Hepatocyte (in vitro differentiated cells): Measurements from ENCODE around the gene TESMIN. TPM values are rescaled to one million over a fixed set of nuclear protein-coding genes. Genes with fewer than 3 reads are reported as not detected.
A peak's percentile ranks its signal among the peaks of the same experiment; 100 is the strongest.

Source experiments
- DNase-seq: peaks from one replicate; pipeline ENCODE4 v3.0.0-alpha.2; 2016; ENCODE audit warnings: low spot score
- H2AFZ ChIP-seq: fragments of 200-600 bp; sonication (generic); 2 replicates; pipeline ENCODE4 v1.6.0; 2016; ENCODE audit warnings: antibody characterized with exemption, mild to moderate bottlenecking
- H3K27ac ChIP-seq: fragments of 200-600 bp; sonication (generic); 2 replicates; pipeline ENCODE4 v1.5.1; 2016; ENCODE audit warnings: mild to moderate bottlenecking
- H3K27me3 ChIP-seq: fragments of 200-600 bp; sonication (generic); 2 replicates; pipeline ENCODE4 v1.6.1; 2016
- H3K36me3 ChIP-seq: fragments of 200-600 bp; sonication (generic); replicated peaks from 2 replicates; pipeline ENCODE4 v1.5.1; 2016; ENCODE audit warnings: low read depth; ENCODE audit not compliant: insufficient read depth
- H3K4me1 ChIP-seq: fragments of 200-600 bp; sonication (generic); 2 replicates; pipeline ENCODE4 v1.5.1; 2016; ENCODE audit warnings: mild to moderate bottlenecking, moderate library complexity; ENCODE audit not compliant: insufficient read depth
- H3K4me2 ChIP-seq: fragments of 200-600 bp; sonication (generic); 2 replicates; pipeline ENCODE4 v1.6.0; 2016
- H3K4me3 ChIP-seq: fragments of 200-600 bp; sonication (generic); 2 replicates; pipeline ENCODE4 v1.5.1; 2016; ENCODE audit warnings: mild to moderate bottlenecking
- H3K79me2 ChIP-seq: fragments of 200-600 bp; sonication (generic); 2 replicates; pipeline ENCODE4 v1.6.0; 2017; ENCODE audit warnings: mild to moderate bottlenecking
- H3K9me2 ChIP-seq: fragments of 200-600 bp; sonication (generic); replicated peaks from 2 replicates; pipeline ENCODE4 v1.6.0; 2017; ENCODE audit warnings: mild to moderate bottlenecking; ENCODE audit not compliant: insufficient read depth
- H3K9me3 ChIP-seq: fragments of 200-600 bp; sonication (generic); 2 replicates; pipeline ENCODE4 v1.5.1; 2016; ENCODE audit warnings: low read depth, mild to moderate bottlenecking
- H4K20me1 ChIP-seq: fragments of 200-600 bp; sonication (generic); 2 replicates; pipeline ENCODE4 v1.6.0; 2016; ENCODE audit warnings: mild to moderate bottlenecking; ENCODE audit not compliant: insufficient read depth, poor library complexity, severe bottlenecking
- CTCF ChIP-seq: fragments of 200-600 bp; sonication (generic); IDR thresholded peaks from 2 replicates; pipeline ENCODE4 v1.5.1; 2016; ENCODE audit warnings: antibody characterized with exemption, mild to moderate bottlenecking; ENCODE audit not compliant: poor library complexity
- EZH2 ChIP-seq: fragments of 200-600 bp; sonication (generic); IDR thresholded peaks from 2 replicates; pipeline ENCODE4 v1.6.1; 2016; ENCODE audit warnings: antibody characterized with exemption, mild to moderate bottlenecking, borderline replicate concordance
- EZH2phosphoT487 ChIP-seq: fragments of 200-600 bp; sonication (generic); IDR thresholded peaks from one replicate; pipeline ENCODE4 v1.6.1; 2018; ENCODE audit warnings: antibody characterized with exemption, mild to moderate bottlenecking, low read depth, moderate library complexity; ENCODE audit not compliant: unreplicated experiment, severe bottlenecking
- WGBS: methylation state at CpG from one replicate; pipeline ENCODE4 v1.1.6; 2016; ENCODE audit warnings: low lambda C conversion rate; ENCODE audit errors: missing lambda C conversion rate; 5-methylcytosine and 5-hydroxymethylcytosine counted together
- polyA plus RNA-seq: library from polyadenylated mRNA; unstranded; fragments of >200 nt; fragmentation: Nextera tagmentation; extraction: Ambion mirVana; gene quantifications from 2 replicates; pipeline ENCODE4 v1.2.1, GENCODE V29; 2016
- total RNA-seq: library from RNA; depleted of rRNA; stranded (reverse); fragments of >200 nt; gene quantifications from 2 replicates; pipeline ENCODE4 v1.2.3, GENCODE V29; 2014

Gene TESMIN
- total and polyA plus RNA-seq, 2 experiments from 2014 or later: 1.5 to 6.7 TPM

GRCh38 chr11:68792400-68792966, 41.2 kb upstream of the TESMIN start:
- TF ChIP-seq CTCF: no peak
- no peak for TF ChIP-seq EZH2phosphoT487
- TF ChIP-seq EZH2: no peak
- WGBS: 73% methylated on average over 18 of the region's 18 CpGs

DNA sequence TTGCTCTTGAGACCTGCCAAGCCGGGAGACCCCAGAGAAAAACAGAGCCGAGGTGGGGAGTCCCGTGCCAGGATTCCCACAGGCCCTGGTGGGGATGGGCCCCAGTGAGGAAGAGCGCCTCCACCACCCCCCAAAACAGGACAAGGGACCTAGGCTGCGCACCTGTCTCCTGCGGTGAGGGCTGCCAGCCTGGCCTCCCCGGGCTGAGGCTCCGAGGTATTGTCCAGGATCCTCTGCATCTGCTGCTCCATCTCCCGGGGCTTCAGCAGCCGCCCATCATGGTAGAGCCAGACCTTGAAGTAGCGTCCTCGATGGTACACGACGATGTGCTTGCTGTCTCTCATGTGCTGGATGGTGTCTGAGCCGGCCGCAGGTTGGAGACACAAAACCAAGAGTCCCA, 33.3 kb upstream of the TESMIN start:
- H3K9me3 ChIP-seq: no peaks in the 10 kb centered on the region
- H3K27me3 ChIP-seq: no peaks in the 10 kb centered on the region
- H3K9me2 ChIP-seq: no peaks in the 10 kb centered on the region
- H3K36me3 ChIP-seq: no peaks in the 10 kb centered on the region
- no peak overlapping the region for H3K4me2 ChIP-seq
- H3K79me2 ChIP-seq: no peaks in the 10 kb centered on the region
- TF ChIP-seq EZH2 (no peak), EZH2phosphoT487 (no peak), CTCF (no peak)
- DNase-seq: no peak
- no peaks in the 10 kb centered on the region for H4K20me1 ChIP-seq
- WGBS: 97% methylated on average over 16 of the region's 16 CpGs
- H3K27ac ChIP-seq: no peak overlapping the region
- H3K4me1 ChIP-seq: no peaks in the 10 kb centered on the region
- no peak overlapping the region for H2AFZ ChIP-seq
- no peak overlapping the region for H3K4me3 ChIP-seq

More at GRCh38 chr11:68792400-68792966, 41.2 kb upstream of the TESMIN start:
- H3K4me1 ChIP-seq: no peaks in the 10 kb centered on the region
- DNase-seq: peak; percentile 34
- no peaks in the 10 kb centered on the region for H3K27me3 ChIP-seq
- no peaks in the 10 kb centered on the region for H4K20me1 ChIP-seq
- no peaks in the 10 kb centered on the region for H3K9me3 ChIP-seq
- no peak overlapping the region for H2AFZ ChIP-seq
- no peak overlapping the region for H3K27ac ChIP-seq
- no peaks in the 10 kb centered on the region for H3K9me2 ChIP-seq
- no peaks in the 10 kb centered on the region for H3K36me3 ChIP-seq
- no peak overlapping the region for H3K4me3 ChIP-seq
- no peaks in the 10 kb centered on the region for H3K79me2 ChIP-seq
- no peak overlapping the region for H3K4me2 ChIP-seq

GRCh38 chr11:68783216-68783821, 32.0 kb upstream of the TESMIN start:
- H3K27me3 ChIP-seq: no peaks in the 10 kb centered on the region
- no peaks in the 10 kb centered on the region for H3K79me2 ChIP-seq
- no peaks in the 10 kb centered on the region for H3K4me1 ChIP-seq
- no peak overlapping the region for H3K4me3 ChIP-seq
- H3K9me3 ChIP-seq: no peaks in the 10 kb centered on the region
- 93% methylated on average over 15 of the region's 16 CpGs for WGBS
- no peaks in the 10 kb centered on the region for H3K9me2 ChIP-seq
- H3K36me3 ChIP-seq: no peaks in the 10 kb centered on the region
- no peak overlapping the region for H3K27ac ChIP-seq
- DNase-seq: no peak
- H2AFZ ChIP-seq: no peak overlapping the region
- H3K4me2 ChIP-seq: no peak overlapping the region
- TF ChIP-seq CTCF (no peak), EZH2 (no peak), EZH2phosphoT487 (no peak)
- H4K20me1 ChIP-seq: no peaks in the 10 kb centered on the region
